GM21528 (cell line): ENCODE results near the gene SLIT3.

Experiments
- ATAC-seq: cut with Tn5 transposase; IDR thresholded peaks from one replicate; pipeline ENCODE4 v1.9.1; 2021; ENCODE audit warnings: mild to moderate bottlenecking, moderate library complexity; ENCODE audit not compliant: unreplicated experiment, low FRiP score

Gene SLIT3

DNA sequence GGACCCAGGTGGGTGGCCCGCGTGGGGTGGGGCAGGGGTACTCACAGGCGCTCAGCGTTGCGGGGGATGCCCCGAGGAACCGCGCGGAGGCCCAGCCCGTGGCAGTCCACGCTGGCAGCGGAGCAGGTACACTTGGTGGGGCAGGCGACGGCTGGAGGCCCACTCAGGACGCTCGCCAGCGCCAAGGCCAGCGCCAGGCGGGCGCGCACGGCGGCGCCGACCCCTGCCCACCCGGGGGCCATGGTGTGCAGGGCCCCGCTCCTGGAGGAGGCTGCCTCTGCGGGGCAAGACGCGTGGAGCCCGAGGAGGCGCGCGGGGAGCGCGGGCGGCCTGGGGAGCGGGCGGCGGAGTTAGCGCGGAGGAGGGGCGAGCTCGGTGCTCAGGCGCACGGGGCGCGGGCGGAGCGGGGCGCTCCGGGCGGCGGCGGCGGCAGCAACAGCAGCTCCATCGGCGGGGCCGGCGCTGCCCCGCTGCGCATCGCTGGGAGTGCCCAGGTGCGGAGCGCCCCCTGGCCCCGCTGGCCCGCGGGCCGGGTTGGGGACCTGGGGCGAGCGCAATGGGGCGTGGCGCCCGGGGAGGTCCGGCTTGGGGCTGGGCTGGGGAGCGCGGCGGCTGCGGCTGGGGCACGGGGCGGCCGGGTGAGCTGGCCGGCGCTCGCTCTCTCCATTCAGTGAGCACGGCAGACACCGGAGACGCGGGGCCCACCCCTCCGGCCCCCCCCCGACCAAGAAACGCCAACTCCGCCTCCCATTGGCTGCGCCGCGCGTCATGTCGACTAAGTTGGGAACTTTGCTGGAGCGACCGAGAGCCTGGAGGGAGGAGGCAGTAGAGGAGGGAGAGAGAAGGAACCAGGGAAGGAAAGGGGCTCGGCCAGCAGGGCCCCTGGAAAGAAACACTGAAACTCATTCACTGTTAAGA, at the start of gene SLIT3:
TSS of gene SLIT3 (minus strand) at position 672 of the 918 bp plus-strand sequence. CDS start at position 242, 430 bp downstream.
- ATAC-seq, result no peak

DNA sequence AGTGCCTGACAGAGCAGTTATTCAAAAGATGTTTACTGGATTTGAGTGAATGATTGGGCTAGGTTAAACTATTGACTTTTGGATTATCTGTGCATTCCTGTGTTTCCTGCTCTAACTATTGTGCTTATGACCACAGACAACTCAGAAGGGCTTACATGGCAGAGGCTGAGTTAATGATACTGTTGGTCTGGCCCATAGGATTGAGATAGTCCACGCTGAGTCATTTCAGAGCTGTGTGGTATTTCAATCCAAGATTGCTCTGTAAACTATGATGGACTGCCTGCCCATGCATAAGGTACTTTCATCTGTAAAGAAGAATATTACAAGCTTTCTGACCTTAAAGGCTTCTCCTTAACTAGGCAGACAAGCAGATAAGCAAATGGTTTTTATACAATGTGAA, 49.1 kb upstream of the SLIT3 start:
- no peak for ATAC-seq

DNA sequence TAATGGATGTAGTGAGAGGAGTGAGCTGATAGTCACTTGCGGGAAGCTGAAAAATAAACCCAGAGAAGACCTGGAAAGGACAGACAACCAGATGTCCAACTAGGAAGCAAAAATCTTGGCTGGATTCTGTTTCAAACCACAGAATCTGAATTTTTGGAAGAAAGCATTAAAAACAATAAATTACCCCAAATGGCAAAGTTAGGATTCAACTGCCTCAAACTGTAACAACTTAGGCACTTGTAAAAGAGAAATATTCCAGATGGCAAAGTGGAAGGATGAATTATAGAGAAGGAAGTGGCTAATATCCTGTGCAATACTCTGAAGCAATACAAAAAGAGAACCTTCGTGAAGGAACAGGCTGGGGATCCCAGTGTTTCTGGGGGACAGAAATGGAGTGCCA, 46.8 kb upstream of the SLIT3 start:
- no peak for ATAC-seq

DNA sequence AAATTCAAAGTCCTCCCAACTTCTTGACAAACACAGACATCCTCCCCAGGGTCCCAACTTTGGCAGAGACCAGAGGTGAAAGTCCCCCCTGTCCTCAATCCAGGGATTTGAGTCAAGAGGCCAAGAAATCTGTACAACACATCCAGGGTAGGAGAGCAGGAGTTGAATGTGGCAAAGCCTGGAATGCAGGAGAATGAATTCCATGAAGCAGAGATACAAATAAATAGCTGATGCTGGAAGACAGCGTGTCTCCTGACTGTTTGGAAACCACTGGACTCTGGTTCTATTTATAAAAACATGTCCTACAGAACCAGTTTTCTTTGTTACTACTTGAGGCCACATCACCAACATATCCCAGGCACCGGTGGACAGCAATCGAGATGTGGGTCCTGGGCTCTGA, 43.7 kb upstream of the SLIT3 start:
- no peak for ATAC-seq

DNA sequence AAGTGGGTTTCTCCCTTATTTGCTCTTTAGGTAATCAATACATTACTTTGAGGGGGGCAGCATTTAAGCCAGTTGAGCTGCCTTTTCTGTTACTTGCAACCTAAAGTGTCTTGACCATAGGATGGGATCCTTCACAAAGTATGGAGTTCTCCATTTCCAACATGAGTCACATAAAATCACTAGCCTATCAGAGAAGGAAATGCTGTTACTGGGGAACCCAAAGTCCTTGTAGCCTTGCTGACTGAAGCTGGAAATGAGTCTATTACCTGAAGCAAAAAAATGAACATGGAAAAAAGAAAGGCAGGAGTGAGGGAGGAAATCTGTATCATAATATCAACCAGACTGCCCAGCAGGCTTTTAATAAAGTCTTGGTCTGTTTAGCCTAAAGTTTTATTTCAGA, 42.8 kb upstream of the SLIT3 start:
- ATAC-seq, result no peak

DNA sequence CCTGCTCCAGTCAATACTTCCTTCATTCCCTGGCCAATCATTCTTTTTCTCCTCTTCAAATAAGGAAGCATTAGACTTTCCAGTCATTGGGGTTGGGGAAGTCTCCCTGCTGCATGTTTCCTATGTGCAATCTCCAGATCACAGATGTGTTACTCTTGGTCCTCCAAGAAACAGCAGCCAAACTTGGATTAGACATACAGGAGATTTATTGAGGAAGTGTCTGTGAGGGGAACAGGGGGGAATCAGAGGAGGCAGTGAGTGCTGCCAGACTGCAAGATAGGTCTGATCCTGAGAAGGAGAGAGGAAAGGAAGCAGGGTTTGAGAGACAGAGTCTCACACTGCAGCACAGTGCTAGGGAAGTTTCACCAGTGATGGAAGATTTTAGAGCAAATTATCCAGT, 40.6 kb upstream of the SLIT3 start:
- no peak for ATAC-seq

DNA sequence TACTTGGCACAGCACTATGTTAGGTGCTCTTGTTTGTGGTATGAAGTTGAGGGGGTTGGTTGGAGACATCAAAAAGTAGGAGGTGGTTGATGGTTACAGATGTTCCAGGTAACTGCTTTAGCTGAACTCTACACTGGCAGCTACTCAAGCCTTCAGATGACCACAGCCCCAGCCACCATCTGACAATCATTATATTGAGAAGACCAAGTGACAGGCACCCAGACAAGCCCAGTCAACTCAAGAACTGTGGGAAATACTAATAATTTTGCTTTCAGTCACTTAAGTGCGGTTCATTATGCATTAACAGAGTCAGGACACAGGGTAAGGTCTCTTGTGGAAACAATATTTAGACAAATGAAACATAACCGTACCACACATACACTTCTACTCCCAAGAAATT, 38.9 kb upstream of the SLIT3 start:
- ATAC-seq, result peak; percentile 87

DNA sequence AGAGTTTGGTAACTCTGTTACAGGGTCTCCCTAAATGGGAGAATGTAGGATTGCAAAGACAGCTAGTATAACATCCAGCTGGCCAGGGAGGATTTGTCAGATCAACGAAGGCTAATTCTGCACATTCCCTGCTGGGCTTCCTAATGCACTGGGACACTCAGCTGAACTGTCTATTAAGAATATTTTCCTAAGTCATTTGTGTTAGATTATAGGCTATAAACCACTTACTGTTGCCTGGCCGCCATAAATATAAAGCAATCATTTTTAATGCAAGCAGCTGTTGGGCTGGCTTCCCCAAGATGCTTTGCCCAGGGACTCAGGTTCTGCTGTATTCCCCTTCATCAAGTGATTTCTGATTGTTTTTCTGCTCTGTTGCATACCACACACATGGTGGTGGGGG, 35.3 kb upstream of the SLIT3 start:
- no peak for ATAC-seq

DNA sequence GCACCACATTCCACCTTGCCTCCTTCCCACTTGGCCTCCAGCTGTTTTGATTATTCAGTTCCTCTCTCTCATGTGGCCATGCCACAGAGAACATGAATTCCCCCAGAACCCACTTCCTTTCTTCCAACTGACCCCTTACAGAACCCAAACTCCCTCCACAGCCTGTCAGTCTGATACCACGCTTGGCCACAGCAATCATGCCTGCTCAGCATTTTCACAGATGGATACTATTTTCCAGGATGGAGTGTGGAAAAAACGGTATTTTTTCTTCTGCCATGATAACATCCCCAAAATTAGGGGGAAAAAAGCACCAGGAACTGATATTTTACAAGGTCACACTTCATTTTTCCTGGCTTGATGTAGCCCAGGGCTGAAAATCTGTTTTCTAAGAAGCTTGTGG, 34.9 kb upstream of the SLIT3 start:
- no peak for ATAC-seq

DNA sequence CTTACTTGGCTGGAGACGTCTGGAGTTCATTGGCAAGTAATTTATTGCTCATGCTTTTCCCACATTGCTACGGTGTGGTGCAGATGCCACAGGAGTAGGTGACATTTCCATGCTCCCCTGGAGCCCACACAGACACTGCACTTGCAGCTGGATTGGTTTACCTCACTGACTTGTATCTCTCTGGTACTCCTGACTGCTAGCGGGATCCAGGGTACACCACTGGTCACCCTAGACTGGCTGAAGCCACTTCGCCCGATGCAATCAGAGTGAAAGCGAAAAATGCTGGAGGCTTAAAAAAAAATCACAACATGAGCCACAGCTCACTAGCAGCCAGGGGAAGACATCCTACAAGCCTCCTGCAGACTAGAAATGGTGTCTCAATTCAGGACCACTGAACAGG, 32.6 kb upstream of the SLIT3 start:
- no peak for ATAC-seq

DNA sequence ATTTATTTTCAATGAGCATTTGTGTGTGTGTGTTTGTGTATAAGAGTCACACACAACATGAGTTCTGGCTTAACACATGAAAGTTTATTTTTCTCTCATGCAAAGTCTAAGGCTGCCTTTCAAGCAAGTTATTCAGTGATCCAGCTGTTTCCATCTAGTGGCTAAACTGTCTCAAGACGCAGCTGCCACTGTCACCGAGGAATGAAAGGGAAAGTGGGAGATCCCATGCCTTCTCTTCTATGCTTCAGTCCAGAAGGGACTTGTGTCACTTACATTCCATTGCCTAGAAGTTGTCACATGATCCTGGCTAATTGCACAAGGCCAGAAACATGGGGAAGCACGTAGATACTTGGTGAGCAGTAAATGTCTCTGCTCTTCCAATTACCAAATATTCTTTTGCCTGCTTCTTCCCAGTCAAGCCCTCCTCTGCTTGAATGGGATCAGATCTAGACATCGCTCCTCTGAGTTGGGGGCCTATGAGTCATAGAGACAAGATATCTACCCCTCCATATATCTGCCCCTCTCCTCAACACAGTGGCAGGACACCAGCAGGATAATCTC, 30.4 kb upstream of the SLIT3 start:
- ATAC-seq, result no peak

DNA sequence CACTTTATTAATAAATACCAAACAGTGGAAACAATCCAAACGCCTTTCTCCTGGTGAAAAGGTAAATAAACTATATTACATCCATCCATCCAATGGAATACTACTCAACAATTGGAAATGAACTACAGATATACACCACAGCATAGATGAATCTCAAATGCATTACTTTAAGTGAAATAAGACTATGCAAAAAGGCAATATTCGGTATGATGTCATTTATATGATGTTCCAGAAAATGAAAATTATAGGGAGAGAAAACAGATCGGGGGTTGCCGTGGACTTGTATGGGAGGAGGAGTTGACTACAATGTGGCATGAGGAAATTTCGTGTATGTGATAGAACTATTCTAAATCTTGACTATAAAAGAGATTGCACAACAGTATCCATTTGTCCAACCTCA, 27.5 kb upstream of the SLIT3 start:
- ATAC-seq, result no peak

DNA sequence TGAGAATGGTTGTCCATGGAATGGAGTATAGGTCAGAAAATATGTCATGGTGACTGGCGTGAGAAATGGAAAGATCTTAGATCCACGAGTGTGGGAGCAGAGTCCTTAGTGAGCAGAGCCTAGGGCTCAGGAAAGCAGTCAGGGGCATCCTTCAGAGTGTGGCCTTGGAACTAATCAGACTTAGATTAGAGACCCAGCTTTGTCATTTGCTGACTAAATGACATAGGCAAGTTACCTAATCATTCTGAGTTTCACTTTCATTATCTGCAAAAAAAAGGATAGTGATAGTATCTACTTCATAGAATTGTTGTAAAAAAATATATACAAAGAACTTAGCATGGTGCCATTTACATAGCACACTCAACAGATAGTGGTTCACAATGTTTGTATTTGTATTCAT, 24.3 kb upstream of the SLIT3 start:
- no peak for ATAC-seq

DNA sequence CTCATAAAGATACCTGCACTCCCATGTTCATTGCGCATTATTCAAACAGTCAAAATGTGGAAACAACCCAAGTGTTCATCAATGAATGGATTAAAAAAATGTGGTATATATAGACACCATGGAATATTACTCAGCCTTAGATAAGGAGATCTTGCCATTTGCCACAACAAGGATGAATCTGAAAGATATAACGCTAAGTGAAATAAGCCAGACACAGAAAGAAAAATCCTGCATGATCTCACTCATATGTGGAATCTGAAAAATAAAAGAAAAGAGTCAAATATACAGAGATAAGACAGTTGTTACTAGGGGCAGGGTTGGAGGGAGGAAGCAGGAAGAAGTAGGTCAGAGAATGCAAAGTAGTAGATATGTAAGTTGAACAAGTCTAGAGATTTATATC, 17.6 kb upstream of the SLIT3 start:
- no peak for ATAC-seq

DNA sequence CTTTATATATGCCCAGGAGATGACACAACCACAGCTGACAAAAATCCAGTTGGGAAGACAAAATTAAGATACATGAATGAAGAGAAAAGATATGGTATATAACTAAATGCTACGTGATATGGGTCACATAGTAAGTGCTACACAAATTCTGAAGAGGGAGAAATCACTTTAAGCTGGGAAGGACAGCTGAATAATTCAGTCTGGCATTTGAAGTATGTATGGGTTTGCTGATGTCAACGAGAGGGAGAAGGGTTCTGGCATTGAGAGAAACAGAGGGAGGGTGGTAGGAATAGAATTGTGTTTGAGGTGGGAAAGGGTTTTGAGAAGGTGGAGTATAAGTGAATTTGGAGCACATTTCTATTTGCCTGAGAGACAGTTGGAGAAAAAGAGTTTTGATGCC, 6.7 kb upstream of the SLIT3 start:
- no peak for ATAC-seq

DNA sequence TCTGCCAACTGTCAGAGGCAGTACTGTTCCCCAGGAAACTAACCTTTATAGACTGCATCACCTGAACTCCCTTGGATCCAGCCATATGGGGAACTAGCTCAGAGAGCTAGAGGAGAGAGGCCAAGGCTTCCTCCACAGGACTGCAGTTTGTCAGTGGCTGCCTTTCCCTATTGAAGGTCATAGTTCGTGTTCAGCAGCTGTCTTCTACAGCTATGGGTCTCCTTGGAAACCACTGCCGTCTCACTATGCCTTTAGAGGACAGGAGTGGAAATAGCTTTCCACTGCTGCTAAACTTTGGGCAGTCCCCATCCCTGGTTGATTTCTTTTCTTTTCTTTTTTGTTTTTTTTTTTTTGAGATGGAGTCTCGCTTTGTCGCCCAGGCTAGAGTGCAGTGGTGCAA, 4.4 kb upstream of the SLIT3 start:
- ATAC-seq, result no peak

DNA sequence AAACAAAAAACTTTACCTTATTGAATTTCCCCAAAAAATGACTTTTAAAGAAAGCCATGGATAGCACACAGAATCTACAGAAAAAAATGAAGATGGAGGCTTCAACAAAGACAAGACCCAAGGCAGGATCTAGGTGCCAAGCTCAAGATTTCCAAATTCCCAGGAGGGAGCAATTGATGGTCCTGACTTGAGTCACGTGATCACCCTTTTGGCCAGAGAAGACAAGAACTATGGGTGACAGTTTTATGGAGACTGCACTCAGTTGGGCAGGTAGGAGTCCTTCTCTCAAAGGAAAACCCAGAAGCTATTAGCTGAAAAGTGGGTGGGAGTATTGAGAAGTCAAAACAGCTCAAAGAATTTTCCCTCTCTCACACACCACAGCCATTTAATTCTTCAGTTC, 3.2 kb upstream of the SLIT3 start:
- no peak for ATAC-seq

DNA sequence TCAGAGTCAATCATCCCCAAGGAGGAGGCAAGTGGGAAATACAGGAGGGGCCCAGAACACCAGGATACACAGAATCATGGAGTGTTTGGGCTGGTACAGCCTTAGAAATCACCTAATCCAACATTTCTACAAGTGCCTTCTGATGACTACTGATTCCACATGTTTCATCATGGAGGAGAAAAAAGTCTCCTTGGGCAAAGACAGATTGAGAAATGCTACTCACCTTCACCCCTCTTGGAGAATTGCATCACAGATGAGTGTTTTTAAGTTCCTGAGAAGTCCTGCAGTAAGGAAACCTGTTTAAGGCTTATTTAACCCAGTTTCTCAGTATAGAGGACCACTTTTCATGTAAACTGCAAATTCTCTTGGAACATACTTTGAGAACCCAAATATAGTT, 2.2 kb upstream of the SLIT3 start:
- ATAC-seq, result no peak

DNA sequence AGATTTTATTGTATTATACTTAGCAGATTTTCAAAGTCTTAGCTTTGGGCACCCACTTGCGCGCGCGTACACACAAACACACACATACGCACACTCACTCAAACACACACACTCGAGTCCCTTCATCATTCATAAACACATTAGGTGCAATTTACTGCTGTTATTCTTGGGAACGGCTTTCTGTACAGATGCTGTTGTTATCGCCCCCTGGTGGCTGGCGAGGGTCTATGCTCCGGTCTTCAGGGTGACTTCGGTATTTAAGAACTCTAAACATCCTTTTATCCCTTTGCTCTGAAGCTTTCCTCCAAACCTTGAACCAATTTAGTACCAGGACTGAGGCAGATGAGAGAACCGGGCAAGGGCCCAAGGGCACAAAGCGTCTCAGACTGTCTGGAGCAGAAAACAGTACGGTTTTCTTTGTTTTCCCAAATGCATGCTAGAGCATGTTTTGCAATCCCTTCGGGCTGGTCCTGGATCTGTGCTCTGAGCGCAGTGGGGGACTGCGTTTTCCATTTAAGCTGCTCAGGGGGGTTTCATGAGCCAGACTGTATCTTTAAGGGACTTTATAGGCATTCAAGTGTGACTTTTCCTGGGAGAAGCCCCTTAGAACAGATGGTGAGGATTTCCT, 1.7 kb upstream of the SLIT3 start:
- ATAC-seq, result peak; percentile 84

DNA sequence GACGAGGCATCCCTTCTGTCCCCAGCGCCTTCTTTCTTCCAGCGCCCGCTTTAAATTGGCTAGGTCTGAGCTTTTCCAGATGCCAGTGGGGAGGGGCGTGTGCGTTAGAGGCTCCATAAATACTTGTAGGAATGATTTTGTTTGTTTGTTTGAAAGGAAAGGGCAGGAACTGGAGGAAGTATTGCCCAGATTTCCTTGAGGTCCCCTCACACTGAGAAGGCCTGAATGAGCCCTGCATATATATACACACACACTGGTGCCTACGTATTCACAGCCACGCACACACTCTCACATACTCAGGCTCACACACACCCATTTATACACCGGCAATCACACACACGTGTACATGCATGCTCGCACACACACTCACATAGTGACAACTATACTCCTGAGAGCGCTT, 1.0 kb upstream of the SLIT3 start:
- no peak for ATAC-seq

DNA sequence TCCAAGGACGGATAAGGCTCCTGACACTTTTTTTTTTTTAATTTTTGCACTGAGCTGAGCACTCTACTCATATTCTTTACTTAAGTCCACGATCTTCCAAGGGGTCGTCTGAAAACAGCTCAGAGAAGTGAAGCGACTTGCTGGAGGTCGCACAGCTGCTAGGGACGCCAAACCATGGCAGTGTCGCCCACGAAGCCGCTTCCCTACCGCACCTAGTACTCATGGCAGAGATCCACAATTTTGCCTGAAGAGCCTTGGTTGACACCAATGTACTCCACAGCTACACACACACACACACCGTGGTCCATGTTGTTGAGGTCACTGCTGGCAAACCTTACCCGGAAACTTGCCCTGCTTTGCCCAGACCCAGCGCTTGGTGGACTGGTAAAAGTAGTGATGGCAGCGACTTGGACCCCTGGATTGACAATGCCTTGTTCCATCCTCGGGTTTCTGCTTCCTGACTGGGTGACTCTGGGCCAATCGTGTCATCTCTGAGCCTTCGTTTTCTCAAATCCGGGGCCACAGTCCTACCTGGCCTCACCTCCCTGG, 521 bp upstream of the SLIT3 start:
- ATAC-seq, result no peak
